ENCODE results near the gene H2BK1.

GRCh38 chr7:151193203-151193978, 16.9 kb downstream of the H2BK1 start:
- TF ChIP-seq CTCF (IDR thresholded peaks at IDR 0.05; ENCODE audit: low read depth, low read length, poor library complexity, severe bottlenecking) = no peak
- no peak for TF ChIP-seq EZH2phosphoT487 (IDR thresholded peaks at IDR 0.05; ENCODE audit: borderline replicate concordance, low read length)

Measured in DOHH2 (cell line).